GM21576 (cell line): Measurements from ENCODE around the gene BMPER.
"Not testable (repeated sequence)": the region's sequence is repeated elsewhere in the genome, so short reads cannot be mapped to it uniquely, and the experiment has no call there.

Source experiments
- ATAC-seq: cut with Tn5 transposase; IDR thresholded peaks from one replicate; pipeline ENCODE4 v1.9.1; 2021; ENCODE audit warnings: mild to moderate bottlenecking, moderate library complexity; ENCODE audit not compliant: unreplicated experiment

Gene BMPER

DNA sequence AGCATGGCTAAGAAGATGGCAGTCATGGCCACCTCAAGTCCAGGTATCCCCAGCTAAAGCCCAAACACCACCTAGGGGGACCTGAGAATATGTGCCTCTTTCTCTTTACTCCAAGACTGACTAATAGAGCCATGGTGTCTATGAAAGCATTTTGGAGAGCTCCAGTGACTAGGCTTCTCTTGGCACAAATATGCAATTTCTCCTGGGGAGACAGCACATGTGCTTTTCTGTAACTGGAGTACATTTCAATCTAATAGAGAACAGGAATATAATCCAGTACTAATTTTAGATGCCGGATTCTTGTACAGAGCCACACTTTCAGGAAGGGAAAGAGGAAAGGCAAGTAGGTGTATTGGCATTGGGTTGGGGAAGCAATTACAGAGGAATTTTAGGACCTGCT is 260.1 kb downstream of the BMPER start:
- no peak for ATAC-seq

GRCh38 chr7:34165927-34166550 is 260.7 kb downstream of the BMPER start:
- no peak for ATAC-seq

- no peak for ATAC-seq
Measured at GRCh38 chr7:34168013-34168412, 262.7 kb downstream of the BMPER start.

GRCh38 chr7:34174688-34175616 is 269.6 kb downstream of the BMPER start:
- not testable (repeated sequence) for ATAC-seq

DNA sequence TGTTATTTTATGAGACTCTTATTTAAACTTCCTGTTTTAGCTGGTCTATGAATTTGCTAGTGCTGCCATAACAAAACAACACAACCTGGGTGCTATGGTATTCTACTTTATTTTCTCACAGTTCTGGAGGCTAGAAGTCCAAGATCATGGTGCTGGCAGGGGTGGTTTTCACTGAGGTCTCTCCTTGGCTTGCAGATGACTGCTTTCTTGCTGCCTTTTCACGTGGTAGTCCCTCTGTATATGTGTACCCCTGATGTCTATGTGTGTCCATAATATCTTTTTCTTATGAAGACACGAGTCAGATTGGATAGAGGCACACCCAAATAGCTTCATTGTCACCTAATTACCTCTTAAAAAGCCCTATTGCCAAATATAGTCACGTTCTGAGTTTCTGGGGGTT is 270.5 kb downstream of the BMPER start:
- no peak for ATAC-seq

GRCh38 chr7:34177476-34177875 is 272.1 kb downstream of the BMPER start:
- ATAC-seq, result no peak

DNA sequence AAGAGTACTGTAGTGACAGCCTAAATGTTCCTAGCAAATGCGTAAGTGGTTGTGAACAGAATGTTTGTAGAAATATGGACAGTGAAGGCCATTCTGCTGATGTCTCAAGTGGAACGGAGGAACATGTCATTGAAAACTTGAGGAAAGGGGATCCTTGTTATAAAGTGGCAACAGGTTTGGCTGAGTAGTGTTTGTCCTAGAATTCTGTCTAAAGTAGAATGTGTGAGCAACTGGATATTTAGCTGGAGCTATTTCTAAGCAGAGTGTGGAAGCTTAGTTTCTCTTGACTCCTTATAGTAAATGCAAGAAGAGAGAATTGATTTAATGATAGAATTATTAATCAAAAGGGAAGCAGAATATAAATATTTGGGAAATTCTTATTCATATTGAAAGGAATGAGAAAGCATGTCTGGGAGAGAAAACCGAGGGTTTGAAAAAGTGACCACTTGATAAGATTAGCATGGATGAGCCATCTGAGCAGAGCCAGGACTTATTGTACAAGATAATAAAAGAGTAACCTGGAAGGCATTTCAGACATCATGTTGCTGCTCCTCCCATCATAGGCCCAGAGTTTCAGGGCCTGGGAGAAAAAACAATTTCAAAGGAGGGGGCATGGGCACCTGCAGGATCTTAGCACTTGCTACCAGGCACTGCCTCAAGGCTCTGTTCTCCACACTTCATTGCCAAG is 276.1 kb downstream of the BMPER start:
- no peak for ATAC-seq

DNA sequence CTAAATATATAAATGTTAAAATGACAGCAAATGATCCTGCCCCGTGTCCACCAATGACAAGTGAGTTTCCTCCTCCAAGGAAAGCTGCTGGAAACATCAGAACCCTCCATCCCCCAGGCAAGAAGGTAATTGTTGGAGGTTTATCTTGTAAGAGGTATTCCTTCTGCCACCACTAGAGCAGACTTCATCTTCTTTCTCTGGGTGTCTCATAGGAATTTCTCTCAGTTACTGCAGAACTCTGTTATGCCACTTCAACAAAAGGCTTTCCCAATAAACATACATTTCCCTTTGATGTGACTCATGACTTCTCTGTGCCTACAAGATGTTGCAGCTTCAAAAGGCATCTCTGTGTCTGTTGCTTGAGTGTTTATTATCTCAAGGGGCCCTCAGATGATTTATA is 279.1 kb downstream of the BMPER start:
- no peak for ATAC-seq

DNA sequence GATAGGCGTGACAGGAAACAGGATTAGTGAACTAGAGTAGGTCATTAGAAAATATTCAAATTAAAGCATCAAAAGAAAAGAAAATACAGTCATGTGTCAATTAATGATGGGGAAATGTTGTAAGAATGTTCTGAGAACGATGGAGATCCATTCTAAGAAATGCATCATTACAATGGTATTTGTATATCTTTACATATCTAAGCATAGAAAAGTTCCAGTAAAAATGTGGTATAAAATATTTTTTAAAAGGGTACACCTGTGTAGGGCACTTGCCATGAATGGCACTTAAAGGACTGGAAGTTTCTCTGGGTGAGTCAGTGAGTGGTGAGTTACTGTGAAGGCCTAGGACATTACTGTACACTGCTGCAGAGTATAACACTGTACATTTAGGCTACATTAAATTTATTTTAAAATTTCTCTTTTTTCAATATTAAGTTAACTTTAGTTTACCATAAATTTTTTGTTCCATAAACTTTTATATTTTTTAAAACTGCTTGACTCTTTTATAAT is 282.5 kb downstream of the BMPER start:
- no peak for ATAC-seq

- ATAC-seq, result no peak
Measured at GRCh38 chr7:34189031-34189430, 283.7 kb downstream of the BMPER start.

GRCh38 chr7:34190299-34190698 is 285.0 kb downstream of the BMPER start:
- no peak for ATAC-seq

DNA sequence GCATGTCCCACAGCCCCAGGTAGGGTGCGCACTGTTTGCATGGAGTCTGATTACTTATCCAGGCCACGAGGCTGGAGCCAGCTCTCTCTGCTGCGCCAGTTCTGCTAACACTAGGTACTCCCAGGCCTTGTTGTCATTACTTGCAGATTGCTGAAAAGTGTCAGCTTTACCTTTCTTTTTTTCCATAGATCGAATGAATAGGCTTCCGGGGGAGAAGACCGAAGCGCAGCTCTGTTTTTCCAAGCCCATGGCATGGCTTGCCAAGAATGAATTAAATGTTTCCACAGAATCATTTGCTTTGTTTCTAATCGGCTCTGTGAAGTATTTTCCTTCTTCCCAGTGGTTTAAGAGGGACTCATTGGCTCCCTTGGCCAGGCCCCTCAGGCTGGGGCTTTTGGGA is 285.8 kb downstream of the BMPER start:
- ATAC-seq, result no peak

- no peak for ATAC-seq
Measured at GRCh38 chr7:34191771-34192479, 286.6 kb downstream of the BMPER start.

GRCh38 chr7:34192906-34193305 is 287.6 kb downstream of the BMPER start:
- no peak for ATAC-seq

GRCh38 chr7:34198231-34198641 is 292.9 kb downstream of the BMPER start:
- ATAC-seq, result no peak
